Spleen (tissue), 7 donors: Measurements from ENCODE around the gene POU2F1.

Experiments used
- POLR2A ChIP-seq, 3 donors: fragments of 450-650 bp; IDR thresholded peaks; one replicate each; pipeline ENCODE4 v1.5.1; 2017; ENCODE audit warnings: antibody characterized with exemption in 3 of 3, mild to moderate bottlenecking in 1 of 3
- TF ChIP-seq, protein P1 (sequence below), 11 experiments: fragments of 200-600 bp in 7 of 11; fragments of 450-650 bp in 4 of 11; sonication (generic) in 4 of 11; IDR thresholded peaks in 8 of 11; conservative IDR thresholded peaks in 3 of 11; 1 replicate in 7 of 11; 2 replicates in 4 of 11; pipeline versions ENCODE4 v1.4.0 to v1.8.0; 2016 to 2021; ENCODE audit warnings: antibody characterized with exemption in 11 of 11, inconsistent platforms in 4 of 11, mild to moderate bottlenecking in 1 of 11
- donor health status: DM: no; HTN: no; CAD: no; lungs with moderate emphysema.
- donor health status: DM: no; HTN: no; CAD: no.
- donor health status: DM: no; HTN: no; CAD: no.

DNA sequence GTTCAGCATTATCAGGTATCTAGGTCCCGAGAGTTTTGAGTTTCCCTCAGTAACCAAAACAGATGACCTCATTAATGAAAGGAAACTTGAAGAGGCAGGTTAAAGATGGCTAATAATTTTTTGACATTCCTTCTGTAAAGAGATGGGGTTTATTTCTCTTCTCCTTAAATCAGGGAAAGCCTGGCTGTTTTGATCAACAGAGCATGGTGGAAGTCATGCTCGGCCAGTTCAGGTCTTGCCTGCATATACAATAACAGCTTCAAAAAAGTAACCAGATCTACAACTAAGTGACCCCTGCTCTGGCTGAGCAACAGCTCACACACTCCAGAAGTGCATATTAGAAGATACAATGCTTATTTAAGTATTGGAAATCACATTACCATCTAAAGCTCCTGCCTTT, 36.6 kb upstream of the POU2F1 start:
- TF ChIP-seq POLR2A (IDR thresholded peaks at IDR 0.05), result no peak
- TF ChIP-seq, protein P1, sequence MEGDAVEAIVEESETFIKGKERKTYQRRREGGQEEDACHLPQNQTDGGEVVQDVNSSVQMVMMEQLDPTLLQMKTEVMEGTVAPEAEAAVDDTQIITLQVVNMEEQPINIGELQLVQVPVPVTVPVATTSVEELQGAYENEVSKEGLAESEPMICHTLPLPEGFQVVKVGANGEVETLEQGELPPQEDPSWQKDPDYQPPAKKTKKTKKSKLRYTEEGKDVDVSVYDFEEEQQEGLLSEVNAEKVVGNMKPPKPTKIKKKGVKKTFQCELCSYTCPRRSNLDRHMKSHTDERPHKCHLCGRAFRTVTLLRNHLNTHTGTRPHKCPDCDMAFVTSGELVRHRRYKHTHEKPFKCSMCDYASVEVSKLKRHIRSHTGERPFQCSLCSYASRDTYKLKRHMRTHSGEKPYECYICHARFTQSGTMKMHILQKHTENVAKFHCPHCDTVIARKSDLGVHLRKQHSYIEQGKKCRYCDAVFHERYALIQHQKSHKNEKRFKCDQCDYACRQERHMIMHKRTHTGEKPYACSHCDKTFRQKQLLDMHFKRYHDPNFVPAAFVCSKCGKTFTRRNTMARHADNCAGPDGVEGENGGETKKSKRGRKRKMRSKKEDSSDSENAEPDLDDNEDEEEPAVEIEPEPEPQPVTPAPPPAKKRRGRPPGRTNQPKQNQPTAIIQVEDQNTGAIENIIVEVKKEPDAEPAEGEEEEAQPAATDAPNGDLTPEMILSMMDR (IDR thresholded peaks at IDR 0.05 in 8 of 11, conservative IDR thresholded peaks at IDR 0.05 in 3 of 11), result no peak
